Neural cell (in vitro differentiated cells): ENCODE results near the gene PRR5L. TPM values are rescaled to one million over a fixed set of nuclear protein-coding genes. Genes with fewer than 3 reads are reported as not detected.

ENCODE experiments used
- H2AFZ ChIP-seq: fragments of 200-600, 300-800 bp; sonication (generic), shearing (Covaris generic); 2 replicates; pipeline ENCODE4 v1.6.0; 2014; ENCODE audit warnings: low read depth, mild to moderate bottlenecking, antibody characterized with exemption, low read length, moderate library complexity
- H3F3A ChIP-seq: fragments of 200-600 bp; shearing (Covaris generic); 2 replicates; pipeline ENCODE4 v1.6.1; 2016; ENCODE audit warnings: mild to moderate bottlenecking, moderate library complexity, mixed read lengths, antibody characterized with exemption, low read length; ENCODE audit not compliant: insufficient read depth, poor library complexity, severe bottlenecking
- H3K27ac ChIP-seq: fragments of 200-600, 300-800 bp; sonication (generic), shearing (Covaris generic); 2 replicates; pipeline ENCODE4 v1.5.1; 2014; ENCODE audit warnings: mild to moderate bottlenecking, low read length, moderate library complexity
- H3K27me3 ChIP-seq: fragments of 300-800, 200-600 bp; sonication (generic), shearing (Covaris generic); 2 replicates; pipeline ENCODE4 v1.6.0; 2014; ENCODE audit warnings: mild to moderate bottlenecking, low read depth, low read length, moderate library complexity; ENCODE audit not compliant: insufficient read depth
- H3K36me3 ChIP-seq: fragments of 300-800, 200-600 bp; sonication (generic), shearing (Covaris generic); 2 replicates; pipeline ENCODE4 v1.5.1; 2014; ENCODE audit warnings: mild to moderate bottlenecking, antibody characterized with exemption, low read length, moderate library complexity; ENCODE audit not compliant: insufficient read depth
- H3K4me2 ChIP-seq: fragments of 300-800, 200-600 bp; sonication (generic), shearing (Covaris generic); 2 replicates; pipeline ENCODE4 v1.6.0; 2014; ENCODE audit warnings: mild to moderate bottlenecking, low read length
- H3K4me3 ChIP-seq: fragments of 300-800, 200-600 bp; sonication (generic), shearing (Covaris generic); 2 replicates; pipeline ENCODE4 v1.5.1; 2014; ENCODE audit warnings: mild to moderate bottlenecking, low read length, moderate library complexity
- H3K79me2 ChIP-seq: fragments of 200-600 bp; shearing (Covaris generic); replicated peaks from 2 replicates; pipeline ENCODE4 v1.6.0; 2014; ENCODE audit warnings: mild to moderate bottlenecking, low read length, moderate library complexity; ENCODE audit not compliant: insufficient read depth
- H3K9ac ChIP-seq: fragments of 300-800, 200-600 bp; sonication (generic), shearing (Covaris generic); 2 replicates; pipeline ENCODE4 v1.6.1; 2016; ENCODE audit warnings: mild to moderate bottlenecking, low read length, mixed read lengths
- H3K9me2 ChIP-seq: fragments of 200-600 bp; shearing (Covaris generic); 2 replicates; pipeline ENCODE4 v1.6.1; 2016; ENCODE audit warnings: mild to moderate bottlenecking, low read length, mixed read lengths; ENCODE audit not compliant: insufficient read depth
- H3K9me3 ChIP-seq: fragments of 200-600, 300-800 bp; sonication (generic), shearing (Covaris generic); 2 replicates; pipeline ENCODE4 v1.6.1; 2016; ENCODE audit warnings: mild to moderate bottlenecking, mixed run types, low read length, moderate library complexity, mixed read lengths
- H4K20me1 ChIP-seq: fragments of 200-600 bp; shearing (Covaris generic); 2 replicates; pipeline ENCODE4 v1.6.1; 2016; ENCODE audit warnings: mild to moderate bottlenecking, mixed run types; ENCODE audit not compliant: insufficient read depth
- CTCF ChIP-seq: fragments of 450-650 bp; IDR thresholded peaks from 2 replicates; pipeline ENCODE4 v1.5.1; 2014; ENCODE audit warnings: antibody characterized with exemption, mild to moderate bottlenecking, moderate library complexity; ENCODE audit not compliant: poor library complexity, severe bottlenecking
- EP300 ChIP-seq: fragments of 450-650 bp; conservative IDR thresholded peaks from 2 replicates; pipeline ENCODE4 v1.6.1; 2014; ENCODE audit warnings: antibody characterized with exemption, mild to moderate bottlenecking, moderate library complexity; ENCODE audit not compliant: poor library complexity, severe bottlenecking
- MXI1 ChIP-seq: fragments of 450-650 bp; conservative IDR thresholded peaks from 2 replicates; pipeline ENCODE4 v1.6.1; 2014; ENCODE audit warnings: antibody characterized with exemption, mild to moderate bottlenecking; ENCODE audit not compliant: poor library complexity, severe bottlenecking
- RAD21 ChIP-seq: fragments of 450-650 bp; conservative IDR thresholded peaks from 2 replicates; pipeline ENCODE4 v1.6.1; 2014; ENCODE audit warnings: antibody characterized with exemption, mild to moderate bottlenecking, moderate library complexity
- SMC3 ChIP-seq: fragments of 450-650 bp; conservative IDR thresholded peaks from 2 replicates; pipeline ENCODE4 v1.6.1; 2014; ENCODE audit warnings: antibody characterized with exemption, mild to moderate bottlenecking, moderate library complexity; ENCODE audit not compliant: poor library complexity
- TAF1 ChIP-seq: IDR thresholded peaks from 2 replicates; pipeline ENCODE4 v1.6.1; 2012; ENCODE audit warnings: low read depth
- polyA plus RNA-seq: library from polyadenylated mRNA; depleted of rRNA; stranded (reverse); fragments of >200 nt; gene quantifications from 2 replicates; pipeline ENCODE4 v1.2.3, GENCODE V29; 2014

The PRR5L gene
- polyA plus RNA-seq, 1 donor from 2014 or later, result 0.22 TPM

GRCh38 chr11:36364551-36365325, 68.7 kb downstream of the PRR5L start:
- Histone ChIP-seq H3K27ac (no peak overlapping the region), H3K4me2 (no peak overlapping the region), H3K27me3 (no peaks in the 10 kb centered on the region), H2AFZ (no peak overlapping the region), H3K9ac (no peak overlapping the region), H3K4me3 (no peak overlapping the region), H4K20me1 (no peaks in the 10 kb centered on the region), H3K9me2 (no peaks in the 10 kb centered on the region), H3F3A (no peaks in the 10 kb centered on the region), H3K9me3 (no peaks in the 10 kb centered on the region), H3K79me2 (no peaks in the 10 kb centered on the region), H3K36me3 (no peaks in the 10 kb centered on the region)
- TF ChIP-seq MXI1, result no peak

- no peaks in the 10 kb centered on the region for H3K36me3 ChIP-seq
- no peaks in the 10 kb centered on the region for H4K20me1 ChIP-seq
- H3K79me2 ChIP-seq, result no peaks in the 10 kb centered on the region
- H3K9me2 ChIP-seq, result no peaks in the 10 kb centered on the region
- H3K9me3 ChIP-seq, result no peaks in the 10 kb centered on the region
- no peak overlapping the region for H3K4me2 ChIP-seq
- no peak overlapping the region for H3K27ac ChIP-seq
- H2AFZ ChIP-seq, result no peak overlapping the region
- H3K27me3 ChIP-seq, result no peaks in the 10 kb centered on the region
- no peak overlapping the region for H3K4me3 ChIP-seq
- no peak overlapping the region for H3K9ac ChIP-seq
- no peak for TF ChIP-seq MXI1
- TF ChIP-seq RAD21, result no peak
- no peaks in the 10 kb centered on the region for H3F3A ChIP-seq
Measured at GRCh38 chr11:36365907-36366306, 69.8 kb downstream of the PRR5L start.

DNA sequence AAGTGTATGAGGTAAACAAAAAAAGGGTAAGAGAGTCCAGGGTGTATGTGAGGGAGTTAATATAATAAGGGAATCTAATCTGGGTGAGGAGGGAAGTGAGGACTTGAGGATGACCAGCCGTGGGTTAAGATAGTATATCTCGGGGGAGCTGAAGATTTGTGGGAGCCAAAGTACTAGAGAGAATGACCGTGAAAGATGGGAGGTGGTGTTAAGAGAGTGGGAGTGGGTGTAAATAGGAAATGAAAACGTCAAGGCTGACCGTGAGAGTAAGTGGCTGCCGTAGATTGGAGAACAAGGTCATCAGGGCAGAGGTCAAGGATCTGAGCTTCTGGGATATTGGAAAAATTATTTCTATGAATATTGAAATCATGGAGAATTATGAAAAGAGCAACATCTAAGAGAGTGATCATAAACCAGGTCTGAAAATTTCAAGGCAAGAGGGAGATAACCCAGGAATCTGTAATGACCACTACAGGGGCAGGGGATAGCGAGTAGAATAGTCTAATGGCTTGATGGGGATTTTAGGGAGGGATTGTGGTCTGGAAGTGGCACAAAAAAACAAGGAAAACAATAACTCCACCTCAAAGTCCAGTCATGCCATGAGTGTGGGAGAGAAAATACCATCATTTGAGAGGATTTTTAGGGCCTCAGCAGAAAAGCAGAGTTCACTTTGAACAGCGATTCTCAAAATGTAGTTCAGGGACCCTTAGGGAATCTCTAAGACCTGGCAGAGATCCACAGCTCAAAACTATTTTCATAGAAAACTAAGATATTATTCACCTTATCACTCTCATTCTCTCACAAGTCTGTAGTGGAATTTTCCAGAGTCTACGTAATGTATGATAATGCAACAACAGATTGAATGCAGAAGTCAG, 72.0 kb downstream of the PRR5L start:
- H3K36me3 ChIP-seq, result no peaks in the 10 kb centered on the region
- H2AFZ ChIP-seq, result no peak overlapping the region
- no peak overlapping the region for H3K27ac ChIP-seq
- H3K27me3 ChIP-seq, result no peaks in the 10 kb centered on the region
- no peaks in the 10 kb centered on the region for H3K79me2 ChIP-seq
- H3F3A ChIP-seq, result no peaks in the 10 kb centered on the region
- no peaks in the 10 kb centered on the region for H3K9me2 ChIP-seq
- no peaks in the 10 kb centered on the region for H3K9me3 ChIP-seq
- no peak overlapping the region for H3K9ac ChIP-seq
- no peak for TF ChIP-seq RAD21
- no peak for TF ChIP-seq MXI1
- TF ChIP-seq TAF1, result no peak
- TF ChIP-seq EP300, result no peak
- no peak for TF ChIP-seq SMC3
- no peak for TF ChIP-seq CTCF
- H3K4me2 ChIP-seq, result no peak overlapping the region
- H3K4me3 ChIP-seq, result no peak overlapping the region
- no peaks in the 10 kb centered on the region for H4K20me1 ChIP-seq
